ENCODE measurements around the gene SERGEF. TPM values are rescaled to one million over a fixed set of nuclear protein-coding genes. Genes with fewer than 3 reads are reported as not detected.

The SERGEF gene
- total RNA-seq, 1 donor from 2014 or later: 17.6 TPM

GRCh38 chr11:17992916-17993315 lies 19.9 kb downstream of the SERGEF start:
- Mint-ChIP-seq H3K4me1 (ENCODE audit: low read depth, unreplicated experiment) (peaks cover 3% of the 10 kb centered on the region), H3K9me3 (ENCODE audit: unreplicated experiment) (no peaks in the 10 kb centered on the region), H3K4me3 (ENCODE audit: unreplicated experiment) (no peak overlapping the region), H3K27me3 (ENCODE audit: low read depth, unreplicated experiment) (no peaks in the 10 kb centered on the region), H3K27ac (ENCODE audit: unreplicated experiment) (no peak overlapping the region), H3K36me3 (ENCODE audit: low read depth, unreplicated experiment) (peaks cover 10% of the 10 kb centered on the region)
- Histone ChIP-seq H4K20me1 (ENCODE audit: insufficient read depth, low read length) (no peaks in the 10 kb centered on the region), H3K4me1 (ENCODE audit: insufficient read depth, low read length) (no peaks in the 10 kb centered on the region), H3K27ac (ENCODE audit: low read depth, low read length) (no peak overlapping the region), H3K4me3 (ENCODE audit: insufficient read depth, low read depth, low read length) (no peak overlapping the region), H3K4me2 (ENCODE audit: low read length) (no peak overlapping the region), H3K79me2 (ENCODE audit: insufficient read depth, low read length) (no peaks in the 10 kb centered on the region), H2AFZ (ENCODE audit: low read depth, low read length) (no peak overlapping the region), H3K36me3 (ENCODE audit: insufficient read depth, low read length) (no peaks in the 10 kb centered on the region), H3K27me3 (ENCODE audit: insufficient read depth, low read length) (no peaks in the 10 kb centered on the region), H3K9me3 (ENCODE audit: insufficient read depth, low read depth, low read length) (no peaks in the 10 kb centered on the region), H3K9ac (ENCODE audit: low read length) (no peak overlapping the region)
- TF ChIP-seq CTCF (IDR thresholded peaks at IDR 0.05; ENCODE audit: insufficient read depth, low read depth, low read length) (no peak), EZH2 (IDR thresholded peaks at IDR 0.05; ENCODE audit: insufficient read depth, low read length) (no peak)
- DNase-seq (ENCODE audit: low read depth) (no peak), FAIRE-seq (no peak)

- Histone ChIP-seq H2AFZ (ENCODE audit: low read depth, low read length) (no peak overlapping the region), H3K27me3 (ENCODE audit: insufficient read depth, low read length) (no peaks in the 10 kb centered on the region), H3K27ac (ENCODE audit: low read depth, low read length) (no peak overlapping the region), H3K9ac (ENCODE audit: low read length) (no peak overlapping the region), H3K4me1 (ENCODE audit: insufficient read depth, low read length) (no peaks in the 10 kb centered on the region), H4K20me1 (ENCODE audit: insufficient read depth, low read length) (no peaks in the 10 kb centered on the region), H3K4me3 (ENCODE audit: insufficient read depth, low read depth, low read length) (no peak overlapping the region), H3K36me3 (ENCODE audit: insufficient read depth, low read length) (no peaks in the 10 kb centered on the region), H3K9me3 (ENCODE audit: insufficient read depth, low read depth, low read length) (no peaks in the 10 kb centered on the region), H3K4me2 (ENCODE audit: low read length) (no peak overlapping the region), H3K79me2 (ENCODE audit: insufficient read depth, low read length) (no peaks in the 10 kb centered on the region)
- TF ChIP-seq CTCF (IDR thresholded peaks at IDR 0.05; ENCODE audit: insufficient read depth, low read depth, low read length) (peak; percentile 89), EZH2 (IDR thresholded peaks at IDR 0.05; ENCODE audit: insufficient read depth, low read length) (no peak)
- FAIRE-seq (peak; percentile 70), DNase-seq (ENCODE audit: low read depth) (peak; percentile 44)
- H3K4me3 Mint-ChIP-seq (ENCODE audit: unreplicated experiment): no peak overlapping the region
- no peaks in the 10 kb centered on the region for H3K27me3 Mint-ChIP-seq (ENCODE audit: low read depth, unreplicated experiment)
- no peak overlapping the region for H3K27ac Mint-ChIP-seq (ENCODE audit: unreplicated experiment)
- no peaks in the 10 kb centered on the region for H3K9me3 Mint-ChIP-seq (ENCODE audit: unreplicated experiment)
- H3K4me1 Mint-ChIP-seq (ENCODE audit: low read depth, unreplicated experiment): peaks cover 3% of the 10 kb centered on the region
- H3K36me3 Mint-ChIP-seq (ENCODE audit: low read depth, unreplicated experiment): peaks cover 12% of the 10 kb centered on the region
Measured at GRCh38 chr11:17991783-17992433, 20.9 kb downstream of the SERGEF start.

- TF ChIP-seq CTCF (IDR thresholded peaks at IDR 0.05; ENCODE audit: insufficient read depth, low read depth, low read length): no peak
- TF ChIP-seq EZH2 (IDR thresholded peaks at IDR 0.05; ENCODE audit: insufficient read depth, low read length): no peak
- no peak overlapping the region for H3K4me3 ChIP-seq (ENCODE audit: insufficient read depth, low read depth, low read length)
- peaks cover 3% of the 10 kb centered on the region for H4K20me1 ChIP-seq (ENCODE audit: insufficient read depth, low read length)
- Mint-ChIP-seq H3K4me3 (ENCODE audit: unreplicated experiment) (no peak overlapping the region), H3K4me1 (ENCODE audit: low read depth, unreplicated experiment) (peaks cover 15% of the 10 kb centered on the region), H3K27me3 (ENCODE audit: low read depth, unreplicated experiment) (no peaks in the 10 kb centered on the region), H3K9me3 (ENCODE audit: unreplicated experiment) (no peaks in the 10 kb centered on the region), H3K27ac (ENCODE audit: unreplicated experiment) (no peak overlapping the region), H3K36me3 (ENCODE audit: low read depth, unreplicated experiment) (peaks cover 6% of the 10 kb centered on the region)
- no peaks in the 10 kb centered on the region for H3K9me3 ChIP-seq (ENCODE audit: insufficient read depth, low read depth, low read length)
- no peak overlapping the region for H2AFZ ChIP-seq (ENCODE audit: low read depth, low read length)
- H3K4me1 ChIP-seq (ENCODE audit: insufficient read depth, low read length): peaks cover 16% of the 10 kb centered on the region
- H3K27ac ChIP-seq (ENCODE audit: low read depth, low read length): no peak overlapping the region
- FAIRE-seq: no peak
- no peak overlapping the region for H3K4me2 ChIP-seq (ENCODE audit: low read length)
- no peak overlapping the region for H3K9ac ChIP-seq (ENCODE audit: low read length)
- H3K27me3 ChIP-seq (ENCODE audit: insufficient read depth, low read length): no peaks in the 10 kb centered on the region
- no peak for DNase-seq (ENCODE audit: low read depth)
- H3K36me3 ChIP-seq (ENCODE audit: insufficient read depth, low read length): no peaks in the 10 kb centered on the region
- H3K79me2 ChIP-seq (ENCODE audit: insufficient read depth, low read length): no peaks in the 10 kb centered on the region
Measured at GRCh38 chr11:17989306-17989705, 23.5 kb downstream of the SERGEF start.

Measured in astrocyte (in vitro differentiated cells and primary cell).